Spinal cord (tissue), 10 donors: Measurements from ENCODE around the gene TSKU. TPM values are rescaled to one million over a fixed set of nuclear protein-coding genes. Genes with fewer than 3 reads are reported as not detected.

Experiments
- DNase-seq, 6 donors: peaks; one replicate each; pipeline versions ENCODE4 v3.0.0 to v3.0.0-alpha.2; 2013 to 2015; ENCODE audit warnings: low spot score in 6 of 6, low read depth in 4 of 6
- H3K27ac ChIP-seq: one replicate; pipeline ENCODE4 v1.5.1; 2013; ENCODE audit warnings: low read depth, low read length, control low read depth
- H3K27me3 ChIP-seq: one replicate; pipeline ENCODE4 v1.6.1; 2013; ENCODE audit warnings: low read length; ENCODE audit not compliant: control insufficient read depth, insufficient read depth
- H3K36me3 ChIP-seq: one replicate; pipeline ENCODE4 v1.6.1; 2013; ENCODE audit warnings: low read length; ENCODE audit not compliant: control insufficient read depth, insufficient read depth
- H3K4me1 ChIP-seq: one replicate; pipeline ENCODE4 v1.6.1; 2013; ENCODE audit warnings: low read length; ENCODE audit not compliant: control insufficient read depth, insufficient read depth
- H3K4me3 ChIP-seq: one replicate; pipeline ENCODE4 v1.5.1; 2013; ENCODE audit warnings: low read depth, low read length, control low read depth
- H3K9me3 ChIP-seq: one replicate; pipeline ENCODE4 v1.6.1; 2013; ENCODE audit warnings: low read length; ENCODE audit not compliant: control insufficient read depth, insufficient read depth
- WGBS: methylation state at CpG from one replicate; pipeline ENCODE4 v1.1.5; 2013; ENCODE audit warnings: missing lambda C conversion rate; ENCODE audit not compliant: insufficient coverage; 5-methylcytosine and 5-hydroxymethylcytosine counted together
- polyA plus RNA-seq, 2 donors: library from polyadenylated mRNA; unstranded; fragments of 120-200 nt; gene quantifications; one replicate each; pipeline ENCODE4 v1.2.1, GENCODE V29; 2013; ENCODE audit not compliant: insufficient read length in 2 of 2
- total RNA-seq, 2 donors: library from RNA; depleted of rRNA in 1 of 2; stranded (reverse); fragments of 120-200 nt in 1 of 2; fragments of >200 nt in 1 of 2; gene quantifications; one replicate each; pipeline versions ENCODE4 v1.2.3 to v1.2.4, GENCODE V29; 2013 to 2014
- donor health status: healthy.

Gene TSKU
- total and polyA plus RNA-seq, 4 donors: 7.9 to 30.9 (median 24.9) TPM

GRCh38 chr11:76768909-76769560 lies 14.1 kb upstream of the TSKU start:
- no peak for DNase-seq
- H3K4me3 ChIP-seq: no peak overlapping the region
- no peaks in the 10 kb centered on the region for H3K9me3 ChIP-seq
- no peak overlapping the region for H3K27ac ChIP-seq
- H3K36me3 ChIP-seq: no peaks in the 10 kb centered on the region
- 78% methylated on average over 7 of the region's 10 CpGs for WGBS
- H3K4me1 ChIP-seq: peaks cover 27% of the 10 kb centered on the region
- H3K27me3 ChIP-seq: no peaks in the 10 kb centered on the region

- no peaks in the 10 kb centered on the region for H3K27me3 ChIP-seq
- no peak for DNase-seq
- H3K9me3 ChIP-seq: no peaks in the 10 kb centered on the region
- H3K4me3 ChIP-seq: no peak overlapping the region
- no peak overlapping the region for H3K27ac ChIP-seq
- H3K4me1 ChIP-seq: peaks cover 23% of the 10 kb centered on the region
- no peaks in the 10 kb centered on the region for H3K36me3 ChIP-seq
- WGBS: 96% methylated on average over 10 of the region's 13 CpGs
Measured at GRCh38 chr11:76769645-76770586, 13.2 kb upstream of the TSKU start.

GRCh38 chr11:76770642-76771445 lies 12.3 kb upstream of the TSKU start:
- no peaks in the 10 kb centered on the region for H3K27me3 ChIP-seq
- WGBS: 11% methylated on average over 2 of the region's 6 CpGs
- H3K27ac ChIP-seq: peak overlapping the region; percentile 3
- peaks cover 21% of the 10 kb centered on the region for H3K4me1 ChIP-seq
- H3K36me3 ChIP-seq: no peaks in the 10 kb centered on the region
- no peak for DNase-seq
- no peak overlapping the region for H3K4me3 ChIP-seq
- no peaks in the 10 kb centered on the region for H3K9me3 ChIP-seq

GRCh38 chr11:76771446-76772099 lies 11.6 kb upstream of the TSKU start:
- WGBS: 78% methylated on average over 8 of the region's 8 CpGs
- no peak overlapping the region for H3K27ac ChIP-seq
- H3K4me1 ChIP-seq: peaks cover 21% of the 10 kb centered on the region
- no peaks in the 10 kb centered on the region for H3K36me3 ChIP-seq
- no peak overlapping the region for H3K4me3 ChIP-seq
- H3K27me3 ChIP-seq: no peaks in the 10 kb centered on the region
- H3K9me3 ChIP-seq: no peaks in the 10 kb centered on the region
- no peak for DNase-seq

GRCh38 chr11:76772100-76772782 lies 10.9 kb upstream of the TSKU start:
- Histone ChIP-seq H3K36me3 (no peaks in the 10 kb centered on the region), H3K4me3 (no peak overlapping the region), H3K27me3 (no peaks in the 10 kb centered on the region), H3K27ac (no peak overlapping the region), H3K9me3 (no peaks in the 10 kb centered on the region), H3K4me1 (peaks cover 21% of the 10 kb centered on the region)
- no CpG with 5 or more reads among the region's 7 CpGs for WGBS
- DNase-seq: no peak

GRCh38 chr11:76772783-76773106 lies 10.4 kb upstream of the TSKU start:
- Histone ChIP-seq H3K9me3 (no peaks in the 10 kb centered on the region), H3K4me3 (no peak overlapping the region), H3K36me3 (no peaks in the 10 kb centered on the region), H3K27me3 (no peaks in the 10 kb centered on the region), H3K4me1 (peaks cover 17% of the 10 kb centered on the region), H3K27ac (no peak overlapping the region)
- DNase-seq: no peak
- WGBS: 58% methylated on average over 4 of the region's 5 CpGs

- Histone ChIP-seq H3K9me3 (no peaks in the 10 kb centered on the region), H3K4me1 (peaks cover 5% of the 10 kb centered on the region), H3K4me3 (no peak overlapping the region), H3K36me3 (no peaks in the 10 kb centered on the region), H3K27me3 (no peaks in the 10 kb centered on the region), H3K27ac (no peak overlapping the region)
- WGBS: 79% methylated on average over 2 of the region's 2 CpGs
- no peak for DNase-seq
Measured at GRCh38 chr11:76773921-76774361, 9.2 kb upstream of the TSKU start.

- no peaks in the 10 kb centered on the region for H3K9me3 ChIP-seq
- peaks cover 7% of the 10 kb centered on the region for H3K4me1 ChIP-seq
- DNase-seq: no peak
- no peak overlapping the region for H3K27ac ChIP-seq
- 94% methylated on average over 2 of the region's 3 CpGs for WGBS
- H3K27me3 ChIP-seq: no peaks in the 10 kb centered on the region
- no peaks in the 10 kb centered on the region for H3K36me3 ChIP-seq
- no peak overlapping the region for H3K4me3 ChIP-seq
Measured at GRCh38 chr11:76776472-76776871, 6.7 kb upstream of the TSKU start.

- DNase-seq: no peak
- H3K4me3 ChIP-seq: no peak overlapping the region
- no peaks in the 10 kb centered on the region for H3K27me3 ChIP-seq
- H3K36me3 ChIP-seq: no peaks in the 10 kb centered on the region
- H3K9me3 ChIP-seq: no peaks in the 10 kb centered on the region
- H3K4me1 ChIP-seq: peaks cover 15% of the 10 kb centered on the region
- H3K27ac ChIP-seq: no peak overlapping the region
Measured at GRCh38 chr11:76777305-76777704, 5.9 kb upstream of the TSKU start.
